Measurements from ENCODE around the gene CHORDC1. TPM values are rescaled to one million over a fixed set of nuclear protein-coding genes. Genes with fewer than 3 reads are reported as not detected.

Gene CHORDC1
- 21.5 and 27.5 TPM in 2 replicates for total RNA-seq

GRCh38 chr11:90222459-90223247 lies at the start of gene CHORDC1:
Gene CHORDC1 (minus strand): TSS chr11:90223049. CDS start chr11:90222954, 95 bp downstream.

Other genes with a start within 250 kb of the CHORDC1 start
- not detected in 2 replicates for gene TRIM49C, start 191.9 kb downstream of the CHORDC1 start, total RNA-seq
- not detected in 2 replicates for gene UBTFL1, start 137.1 kb downstream of the CHORDC1 start, total RNA-seq
- not detected in 2 replicates for gene NAALAD2, start 88.4 kb downstream of the CHORDC1 start, total RNA-seq